HCT116 (cell line): ENCODE results near the gene ACKR4. TPM values are rescaled to one million over a fixed set of nuclear protein-coding genes. Genes with fewer than 3 reads are reported as not detected.

Experiments
- ATAC-seq: fragments of 200-7000 bp; cut with Tn5 transposase; 2 replicates; pipeline ENCODE4 v1.9.1; 2020; ENCODE audit warnings: mild to moderate bottlenecking, moderate library complexity
- Bru-seq: library from RNA; stranded (reverse); fragments of 400-500 nt; gene quantifications from one replicate; lab custom pipeline; 2021; lab: Mats Ljungman, UMichigan
- BruChase-seq, 2 experiments: library from RNA; stranded (reverse); fragments of 400-500 nt; gene quantifications; one replicate each; lab custom pipeline; 2021; lab: Mats Ljungman, UMichigan
- BruUV-seq: library from RNA; stranded (reverse); fragments of 400-500 nt; replicated peaks from 2 replicates; lab custom pipeline; 2021; lab: Mats Ljungman, UMichigan
- CTCF ChIA-PET: fragments of 300-600 bp; sonication (Branson Sonifier 250); formaldehyde crosslinking; loops from one replicate; lab custom pipeline; 2021; ENCODE audit warnings: antibody characterized with exemption; lab: Charles Lee
- POLR2A ChIA-PET: fragments of 300-600, 350-600 bp; sonication (Branson Sonifier 250); formaldehyde crosslinking; loops from one replicate; lab custom pipeline; 2021; ENCODE audit warnings: antibody characterized with exemption; lab: Charles Lee
- RAD21 ChIA-PET, 2 experiments: fragments of 300-600 bp; sonication (Branson Sonifier 250); formaldehyde crosslinking; loops; one replicate each; lab custom pipeline; 2023; ENCODE audit warnings: low total read pairs in 2 of 2; ENCODE audit not compliant: uncharacterized antibody in 2 of 2, unreplicated experiment in 2 of 2, low non-redundant PET in 1 of 2; lab: Charles Lee
- DNase-seq: peaks from one replicate; pipeline ENCODE4 v3.0.0-alpha.2; 2010; ENCODE audit warnings: low read depth, low spot score
- H2AFZ ChIP-seq: fragments of 200-600 bp; shearing (Covaris generic), sonication (generic); 2 replicates; pipeline ENCODE4 v1.6.1; 2017; ENCODE audit warnings: low read depth, mixed run types, mixed read lengths, antibody characterized with exemption, low read length; ENCODE audit not compliant: poor library complexity, severe bottlenecking
- H3K27ac ChIP-seq: 2 replicates; pipeline ENCODE4 v1.5.1; 2012; ENCODE audit warnings: low read depth, low read length
- H3K27me3 ChIP-seq: fragments of 200-600 bp; sonication (generic); 2 replicates; pipeline ENCODE4 v1.6.1; 2016; ENCODE audit warnings: mixed run types, low read length, mixed read lengths; ENCODE audit not compliant: insufficient read depth
- H3K36me3 ChIP-seq, 2 experiments: fragments of 200-500 bp in 1 of 2; fragments of 200-600 bp in 1 of 2; sonication (Bioruptor generic) in 1 of 2; sonication (generic) in 1 of 2; 2 replicates each; pipeline versions ENCODE4 v1.5.1 to v1.6.1; 2014 to 2016; ENCODE audit warnings: low read length in 2 of 2, inconsistent platforms in 1 of 2, mixed read lengths in 1 of 2, mixed run types in 1 of 2; ENCODE audit not compliant: insufficient read depth in 2 of 2, control insufficient read depth in 1 of 2
- H3K4me1 ChIP-seq, 2 experiments: fragments of 200-600 bp in 1 of 2; sonication (generic) in 1 of 2; 2 replicates each; pipeline versions ENCODE4 v1.5.1 to v1.6.1; 2012 to 2017; ENCODE audit warnings: low read length in 2 of 2, inconsistent platforms in 1 of 2, mild to moderate bottlenecking in 1 of 2, mixed read lengths in 1 of 2, mixed run types in 1 of 2, moderate library complexity in 1 of 2; ENCODE audit not compliant: insufficient read depth in 2 of 2, control insufficient read depth in 1 of 2
- H3K4me2 ChIP-seq: fragments of 200-600 bp; sonication (generic); 2 replicates; pipeline ENCODE4 v1.6.1; 2017; ENCODE audit warnings: mixed run types, low read length, mixed read lengths
- H3K4me3 ChIP-seq, 2 experiments: fragments of 200-600 bp in 1 of 2; sonication (generic) in 1 of 2; replicated peaks in 1 of 2; 2 replicates each; pipeline ENCODE4 v1.5.1; 2011 to 2016; ENCODE audit warnings: low read length in 2 of 2, control low read depth in 1 of 2, low read depth in 1 of 2, mild to moderate bottlenecking in 1 of 2, mixed read lengths in 1 of 2, mixed run types in 1 of 2
- H3K79me2 ChIP-seq: fragments of 200-600 bp; sonication (generic); 2 replicates; pipeline ENCODE4 v1.6.1; 2017; ENCODE audit warnings: mild to moderate bottlenecking, mixed run types, low read length, moderate library complexity, mixed read lengths; ENCODE audit not compliant: insufficient read depth
- H3K9ac ChIP-seq: fragments of 200-600 bp; sonication (generic); 2 replicates; pipeline ENCODE4 v1.6.1; 2016; ENCODE audit warnings: low read length, mixed read lengths
- H3K9me2 ChIP-seq: fragments of 200-600 bp; sonication (generic), shearing (Covaris generic); 2 replicates; pipeline ENCODE4 v1.6.1; 2017; ENCODE audit warnings: mixed run types, mild to moderate bottlenecking, moderate library complexity; ENCODE audit not compliant: insufficient read depth
- H3K9me3 ChIP-seq, 2 experiments: fragments of 200-500 bp in 1 of 2; fragments of 200-600 bp in 1 of 2; sonication (Bioruptor generic) in 1 of 2; sonication (generic) in 1 of 2; 2 replicates each; pipeline ENCODE4 v1.6.1; 2014 to 2017; ENCODE audit warnings: low read length in 2 of 2, mixed read lengths in 2 of 2, inconsistent platforms in 1 of 2, low read depth in 1 of 2, mild to moderate bottlenecking in 1 of 2, mixed run types in 1 of 2, moderate library complexity in 1 of 2; ENCODE audit not compliant: control insufficient read depth in 1 of 2, insufficient read depth in 1 of 2
- H4K20me1 ChIP-seq: fragments of 200-600 bp; sonication (generic), shearing (Covaris generic); 2 replicates; pipeline ENCODE4 v1.6.1; 2017; ENCODE audit warnings: mixed run types, mild to moderate bottlenecking, moderate library complexity; ENCODE audit not compliant: insufficient read depth
- CEBPB ChIP-seq: IDR thresholded peaks from 2 replicates; pipeline ENCODE4 v1.6.1; 2012; ENCODE audit warnings: low read depth
- EGR1 ChIP-seq: IDR thresholded peaks from 2 replicates; pipeline ENCODE4 v1.6.1; 2012; ENCODE audit warnings: low read depth
- EZH2phosphoT487 ChIP-seq: fragments of 200-600 bp; IDR thresholded peaks from 2 replicates; pipeline ENCODE4 v1.6.1; 2018; ENCODE audit warnings: antibody characterized with exemption, borderline replicate concordance
- FOSL1 ChIP-seq: IDR thresholded peaks from 2 replicates; pipeline ENCODE4 v1.6.1; 2012; ENCODE audit warnings: low read depth
- JUND ChIP-seq: IDR thresholded peaks from 2 replicates; pipeline ENCODE4 v1.6.1; 2012
- POLR2A ChIP-seq: IDR thresholded peaks from 2 replicates; pipeline ENCODE4 v1.7.0; 2011; ENCODE audit warnings: borderline replicate concordance; ENCODE audit not compliant: insufficient read depth, insufficient read length; ENCODE audit errors: extremely low read depth
- RAD21 ChIP-seq: IDR thresholded peaks from 2 replicates; pipeline ENCODE4 v1.6.1; 2012; ENCODE audit warnings: low read depth, mild to moderate bottlenecking
- SRF ChIP-seq: IDR thresholded peaks from 2 replicates; pipeline ENCODE4 v1.6.1; 2012; ENCODE audit warnings: low read depth
- TCF7L2 ChIP-seq: IDR thresholded peaks from 2 replicates; pipeline ENCODE4 v1.7.0; 2011; ENCODE audit warnings: borderline replicate concordance, inconsistent platforms; ENCODE audit not compliant: insufficient read depth, insufficient read length; ENCODE audit errors: extremely low read depth
- YY1 ChIP-seq: IDR thresholded peaks from 2 replicates; pipeline ENCODE4 v1.6.1; 2011; ENCODE audit warnings: low read length, low read depth, moderate library complexity, mild to moderate bottlenecking; ENCODE audit not compliant: insufficient replicate concordance; ENCODE audit errors: extremely low read depth
- ZFX ChIP-seq: fragments of 450-650 bp; IDR thresholded peaks from 2 replicates; pipeline ENCODE4 v1.6.1; 2017
- ZNF274 ChIP-seq: fragments of 200-500 bp; sonication (Bioruptor generic); IDR thresholded peaks from 2 replicates; pipeline ENCODE4 v1.6.1; 2014; ENCODE audit warnings: mild to moderate bottlenecking, low read depth, low read length, inconsistent platforms
- intact Hi-C: fragments of 100-400 bp; cut with micrococcal nuclease; formaldehyde crosslinking; loops from 2 replicates; pipeline ENCODE4 v1.10.0; 2022
- long read RNA-seq: library from polyadenylated mRNA; unstranded; transcript quantifications from one replicate; pipeline ENCODE4 v2.0.0, GENCODE V29; 2021; ENCODE audit not compliant: unreplicated experiment
- polyA plus RNA-seq: library from polyadenylated mRNA; unstranded; fragments of >200 nt; gene quantifications from 2 replicates; pipeline ENCODE4 v1.2.1, GENCODE V29; 2012; ENCODE audit warnings: missing spikeins
- total RNA-seq: library from RNA; stranded (reverse); gene quantifications from one replicate; pipeline ENCODE4 v1.2.1, GENCODE V29; 2021; ENCODE audit not compliant: unreplicated experiment
- TF ChIP-seq, protein P1 (sequence below): IDR thresholded peaks from 2 replicates; pipeline ENCODE4 v1.6.1; 2012
- TF ChIP-seq, protein P2 (sequence below): IDR thresholded peaks from 2 replicates; pipeline ENCODE4 v1.6.1; 2011; ENCODE audit warnings: mild to moderate bottlenecking, low read length, moderate library complexity; ENCODE audit not compliant: insufficient replicate concordance; ENCODE audit errors: extremely low read depth
- TF ChIP-seq, protein P3 (sequence below), 3 experiments: fragments of 200-600 bp in 1 of 3; sonication (generic) in 1 of 3; IDR thresholded peaks in 2 of 3; conservative IDR thresholded peaks in 1 of 3; 2 replicates each; pipeline ENCODE4 v1.5.1; 2012 to 2017; ENCODE audit warnings: low read depth in 2 of 3, low read length in 2 of 3, antibody characterized with exemption in 1 of 3, borderline replicate concordance in 1 of 3, control low read depth in 1 of 3, mild to moderate bottlenecking in 1 of 3, mixed read lengths in 1 of 3, mixed run types in 1 of 3, moderate library complexity in 1 of 3; ENCODE audit not compliant: insufficient read depth in 1 of 3
- TF ChIP-seq, protein P4 (sequence below): IDR thresholded peaks from 2 replicates; pipeline ENCODE4 v1.6.1; 2012

Gene ACKR4
- total RNA-seq (0.12 TPM), Bru-seq, nascent RNA (percentile 25 among the genes with signal in this experiment), BruChase-seq, experiment 1, labeled RNA remaining after a 6-hour chase (percentile 43 among the genes with signal in this experiment), BruChase-seq, experiment 2, labeled RNA remaining after a 2-hour chase (percentile 40 among the genes with signal in this experiment)
- polyA plus RNA-seq = 0.07 and 0.17 TPM in 2 replicates
- long read RNA-seq = 0 reads

DNA sequence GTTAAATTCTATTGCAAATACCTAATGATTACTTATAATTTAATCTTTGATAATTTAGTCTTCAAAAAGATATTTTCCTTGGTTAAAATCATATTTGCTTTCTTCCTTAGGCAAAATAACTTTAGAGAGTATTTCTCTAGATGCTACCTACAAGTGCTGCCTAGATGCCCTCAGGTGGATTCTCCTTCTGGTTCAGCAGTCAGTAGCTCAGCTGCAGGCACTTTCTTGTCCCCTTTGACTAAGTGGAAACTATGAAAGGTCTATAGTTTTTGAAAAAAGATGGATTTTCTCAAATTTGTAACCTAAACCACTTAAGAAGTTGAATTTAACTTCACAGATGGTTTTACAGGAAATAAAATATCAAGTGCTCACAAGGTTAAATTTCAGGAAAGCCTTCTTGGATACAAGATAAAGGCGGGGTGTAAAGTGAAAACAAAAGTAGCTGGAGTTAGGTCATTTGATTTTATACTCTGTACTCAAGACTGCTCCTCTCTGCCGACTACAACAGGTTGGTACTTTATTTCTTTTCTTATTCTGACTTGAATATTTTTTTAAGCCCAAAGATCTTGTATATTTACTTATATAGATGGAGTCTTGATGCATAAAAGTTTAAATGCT is at the start of gene ACKR4:
Gene ACKR4, plus strand, starts transcription at position 455 of the 618 bp plus-strand sequence. CDS start 3,128 bp downstream, outside the sequence.
- no peak within 1 kb of the TSS for H3K9ac ChIP-seq
- ATAC-seq (no peak), DNase-seq (no peak)
- TF ChIP-seq ZFX = no peak
- no peak for TF ChIP-seq TCF7L2
- no peak for TF ChIP-seq CEBPB
- no peak for TF ChIP-seq FOSL1
- no peak for TF ChIP-seq JUND
- no peak for TF ChIP-seq POLR2A
- TF ChIP-seq, protein P1, sequence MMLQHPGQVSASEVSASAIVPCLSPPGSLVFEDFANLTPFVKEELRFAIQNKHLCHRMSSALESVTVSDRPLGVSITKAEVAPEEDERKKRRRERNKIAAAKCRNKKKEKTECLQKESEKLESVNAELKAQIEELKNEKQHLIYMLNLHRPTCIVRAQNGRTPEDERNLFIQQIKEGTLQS = no peak
- no peak for TF ChIP-seq ZNF274
- TF ChIP-seq RAD21 = no peak
- no peak for TF ChIP-seq SRF
- no peak for TF ChIP-seq EGR1
- TF ChIP-seq, protein P2, sequence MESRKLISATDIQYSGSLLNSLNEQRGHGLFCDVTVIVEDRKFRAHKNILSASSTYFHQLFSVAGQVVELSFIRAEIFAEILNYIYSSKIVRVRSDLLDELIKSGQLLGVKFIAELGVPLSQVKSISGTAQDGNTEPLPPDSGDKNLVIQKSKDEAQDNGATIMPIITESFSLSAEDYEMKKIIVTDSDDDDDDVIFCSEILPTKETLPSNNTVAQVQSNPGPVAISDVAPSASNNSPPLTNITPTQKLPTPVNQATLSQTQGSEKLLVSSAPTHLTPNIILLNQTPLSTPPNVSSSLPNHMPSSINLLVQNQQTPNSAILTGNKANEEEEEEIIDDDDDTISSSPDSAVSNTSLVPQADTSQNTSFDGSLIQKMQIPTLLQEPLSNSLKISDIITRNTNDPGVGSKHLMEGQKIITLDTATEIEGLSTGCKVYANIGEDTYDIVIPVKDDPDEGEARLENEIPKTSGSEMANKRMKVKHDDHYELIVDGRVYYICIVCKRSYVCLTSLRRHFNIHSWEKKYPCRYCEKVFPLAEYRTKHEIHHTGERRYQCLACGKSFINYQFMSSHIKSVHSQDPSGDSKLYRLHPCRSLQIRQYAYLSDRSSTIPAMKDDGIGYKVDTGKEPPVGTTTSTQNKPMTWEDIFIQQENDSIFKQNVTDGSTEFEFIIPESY = no peak
- TF ChIP-seq, protein P3, sequence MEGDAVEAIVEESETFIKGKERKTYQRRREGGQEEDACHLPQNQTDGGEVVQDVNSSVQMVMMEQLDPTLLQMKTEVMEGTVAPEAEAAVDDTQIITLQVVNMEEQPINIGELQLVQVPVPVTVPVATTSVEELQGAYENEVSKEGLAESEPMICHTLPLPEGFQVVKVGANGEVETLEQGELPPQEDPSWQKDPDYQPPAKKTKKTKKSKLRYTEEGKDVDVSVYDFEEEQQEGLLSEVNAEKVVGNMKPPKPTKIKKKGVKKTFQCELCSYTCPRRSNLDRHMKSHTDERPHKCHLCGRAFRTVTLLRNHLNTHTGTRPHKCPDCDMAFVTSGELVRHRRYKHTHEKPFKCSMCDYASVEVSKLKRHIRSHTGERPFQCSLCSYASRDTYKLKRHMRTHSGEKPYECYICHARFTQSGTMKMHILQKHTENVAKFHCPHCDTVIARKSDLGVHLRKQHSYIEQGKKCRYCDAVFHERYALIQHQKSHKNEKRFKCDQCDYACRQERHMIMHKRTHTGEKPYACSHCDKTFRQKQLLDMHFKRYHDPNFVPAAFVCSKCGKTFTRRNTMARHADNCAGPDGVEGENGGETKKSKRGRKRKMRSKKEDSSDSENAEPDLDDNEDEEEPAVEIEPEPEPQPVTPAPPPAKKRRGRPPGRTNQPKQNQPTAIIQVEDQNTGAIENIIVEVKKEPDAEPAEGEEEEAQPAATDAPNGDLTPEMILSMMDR (IDR thresholded peaks at IDR 0.05 in 2 of 3, conservative IDR thresholded peaks at IDR 0.05 in 1 of 3; ENCODE audit: borderline replicate concordance in 1 of 3, insufficient read depth in 1 of 3, low read depth in 2 of 3, low read length in 2 of 3) = no peak
- no peak for TF ChIP-seq YY1
- TF ChIP-seq EZH2phosphoT487 = no peak
- TF ChIP-seq, protein P4, sequence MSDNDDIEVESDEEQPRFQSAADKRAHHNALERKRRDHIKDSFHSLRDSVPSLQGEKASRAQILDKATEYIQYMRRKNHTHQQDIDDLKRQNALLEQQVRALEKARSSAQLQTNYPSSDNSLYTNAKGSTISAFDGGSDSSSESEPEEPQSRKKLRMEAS = no peak
- no TSS peak for BruUV-seq
- H4K20me1 ChIP-seq = no peaks in the 10 kb centered on the region
- no peaks in the 10 kb centered on the region for H3K9me3 ChIP-seq
- no peaks in the 10 kb centered on the region for H3K79me2 ChIP-seq
- intact Hi-C loops = no loop called here
- H3K9me2 ChIP-seq = no peaks in the 10 kb centered on the region
- H3K36me3 ChIP-seq = no peaks in the 10 kb centered on the region
- H2AFZ ChIP-seq = no peak within 1 kb of the TSS
- H3K27me3 ChIP-seq = no peaks in the 10 kb centered on the region
- no peak within 1 kb of the TSS for H3K4me2 ChIP-seq
- ChIA-PET RAD21 (no interaction called here), POLR2A (no interaction called here), CTCF (no interaction called here)
- H3K4me3 ChIP-seq = no peak within 1 kb of the TSS
- H3K4me1 ChIP-seq = no peaks in the 10 kb centered on the region
- no peak within 1 kb of the TSS for H3K27ac ChIP-seq
